ENCODE results near the gene PGM2.

PGM2 gene

DNA sequence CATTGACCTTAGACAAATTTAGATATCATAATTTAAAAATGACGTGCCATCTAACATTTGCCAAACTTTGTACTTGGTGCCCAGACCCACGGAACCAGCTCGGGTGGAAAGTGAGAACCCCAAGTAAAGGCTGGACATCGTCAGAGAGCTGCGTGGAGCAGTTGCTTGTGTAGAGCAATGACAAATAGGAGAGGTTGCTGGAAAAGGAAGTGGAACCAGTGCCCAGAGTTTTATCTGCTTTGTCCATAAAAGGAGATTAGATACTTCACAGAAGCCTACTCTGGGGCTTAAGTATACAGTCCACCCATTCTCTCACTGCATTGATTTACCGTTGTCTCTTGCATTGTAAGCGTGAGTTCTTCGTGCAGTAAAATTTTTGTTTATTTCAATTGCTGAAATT is 59.0 kb downstream of the PGM2 start:
- ChIA-PET POLR2A (interaction anchor here (1.0 kb wide), 1 partner anchor 45 kb away, joined by 3 read pairs; no protein-coding TSS in a partner anchor), CTCF (no interaction called here)
- TF ChIP-seq, protein P1, sequence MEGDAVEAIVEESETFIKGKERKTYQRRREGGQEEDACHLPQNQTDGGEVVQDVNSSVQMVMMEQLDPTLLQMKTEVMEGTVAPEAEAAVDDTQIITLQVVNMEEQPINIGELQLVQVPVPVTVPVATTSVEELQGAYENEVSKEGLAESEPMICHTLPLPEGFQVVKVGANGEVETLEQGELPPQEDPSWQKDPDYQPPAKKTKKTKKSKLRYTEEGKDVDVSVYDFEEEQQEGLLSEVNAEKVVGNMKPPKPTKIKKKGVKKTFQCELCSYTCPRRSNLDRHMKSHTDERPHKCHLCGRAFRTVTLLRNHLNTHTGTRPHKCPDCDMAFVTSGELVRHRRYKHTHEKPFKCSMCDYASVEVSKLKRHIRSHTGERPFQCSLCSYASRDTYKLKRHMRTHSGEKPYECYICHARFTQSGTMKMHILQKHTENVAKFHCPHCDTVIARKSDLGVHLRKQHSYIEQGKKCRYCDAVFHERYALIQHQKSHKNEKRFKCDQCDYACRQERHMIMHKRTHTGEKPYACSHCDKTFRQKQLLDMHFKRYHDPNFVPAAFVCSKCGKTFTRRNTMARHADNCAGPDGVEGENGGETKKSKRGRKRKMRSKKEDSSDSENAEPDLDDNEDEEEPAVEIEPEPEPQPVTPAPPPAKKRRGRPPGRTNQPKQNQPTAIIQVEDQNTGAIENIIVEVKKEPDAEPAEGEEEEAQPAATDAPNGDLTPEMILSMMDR (IDR thresholded peaks at IDR 0.05; ENCODE audit: control extremely low read depth, extremely low read depth, low read depth, missing control alignments), result no peak
- peak; percentile 29 for DNase-seq (ENCODE audit: extremely low spot score)

DNA sequence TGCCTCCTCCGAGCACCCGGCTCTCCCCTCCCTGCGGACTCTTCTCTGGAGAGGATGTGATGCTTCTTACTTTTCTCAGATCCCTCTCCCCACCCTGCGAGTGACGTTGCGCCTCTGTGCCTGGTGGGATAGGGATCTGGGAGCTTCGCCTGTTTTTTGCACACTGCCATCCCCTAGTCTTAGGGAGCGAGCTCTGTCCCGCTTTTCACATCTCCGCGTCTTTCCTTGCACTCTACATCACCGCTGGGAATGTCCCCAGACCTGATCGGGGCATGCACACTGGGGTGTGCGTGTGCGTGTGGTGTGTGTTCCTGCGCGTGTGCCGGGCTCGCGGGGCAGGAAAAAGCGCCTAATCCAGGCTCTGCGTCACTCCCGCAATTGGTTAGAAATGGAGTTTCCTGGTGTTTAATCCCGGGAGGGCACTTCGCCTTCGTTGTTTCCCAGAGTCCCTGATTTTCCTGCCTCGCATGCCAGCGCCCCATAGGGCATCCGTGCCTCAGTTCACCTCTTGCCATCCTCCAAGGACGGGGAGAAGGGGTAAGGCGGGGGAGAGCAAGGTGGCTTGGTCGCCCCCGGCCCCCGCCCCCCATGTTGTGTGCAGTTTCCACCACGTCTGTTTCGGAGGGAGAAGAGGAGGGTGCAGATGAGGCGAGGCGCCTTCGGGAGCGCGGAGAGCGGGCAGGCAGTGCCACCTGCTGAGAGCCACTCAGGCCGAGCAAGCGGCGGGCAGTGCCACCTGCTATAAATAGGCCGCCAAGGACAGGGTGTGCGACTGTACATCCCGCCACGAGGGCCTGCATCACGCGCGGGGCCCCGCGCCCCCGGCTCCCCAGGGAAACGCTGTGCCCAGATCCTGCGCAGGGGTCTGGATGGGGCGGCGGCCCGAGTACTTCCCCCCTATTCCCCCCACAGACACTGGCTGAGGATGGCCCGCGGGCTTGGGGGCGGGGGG is 63.6 kb downstream of the PGM2 start:
- DNase-seq (ENCODE audit: extremely low spot score), result no peak
- ChIA-PET CTCF (interaction anchor here (0.8 to 1.5 kb wide), 7 partner anchors 11 to 146 kb away, joined by 3 to 4 read pairs (median 3); no protein-coding TSS in a partner anchor), POLR2A (interaction anchor here (0.6 kb wide), 1 partner anchor 207 kb away, joined by 3 read pairs; no protein-coding TSS in a partner anchor)
- TF ChIP-seq, protein P1 (IDR thresholded peaks at IDR 0.05; ENCODE audit: control extremely low read depth, extremely low read depth, low read depth, missing control alignments), result no peak

DNA sequence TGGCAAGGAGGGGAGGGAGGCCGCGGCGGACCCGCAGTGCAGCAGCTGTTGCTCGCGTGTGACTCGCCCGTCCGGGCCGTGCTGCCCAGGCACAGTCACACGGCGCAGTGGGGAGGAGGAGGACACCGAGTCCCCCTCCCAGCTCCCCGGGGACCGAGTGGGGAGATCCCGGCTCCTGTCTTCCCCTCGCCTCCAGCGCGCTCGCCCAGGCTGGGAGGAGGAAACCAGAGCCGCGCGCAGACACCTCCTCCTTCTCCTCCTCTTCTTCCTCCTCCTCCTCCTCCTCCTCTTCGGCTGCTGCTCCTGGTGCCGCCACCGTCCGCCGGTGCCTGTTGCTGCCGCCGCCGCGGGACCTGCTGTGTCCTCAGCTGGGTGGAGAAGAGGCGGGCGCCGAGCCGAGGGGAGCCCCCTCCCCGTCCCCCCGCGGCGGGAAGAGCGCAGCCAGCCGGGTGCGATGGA is 64.3 kb downstream of the PGM2 start, which contains the start of gene TBC1D1:
TBC1D1 (plus strand) TSS at position 284 of the 459 bp plus-strand sequence. CDS start 11,012 bp downstream, outside the sequence.
- TF ChIP-seq, protein P1 (IDR thresholded peaks at IDR 0.05; ENCODE audit: control extremely low read depth, extremely low read depth, low read depth, missing control alignments), result no peak
- CTCF ChIA-PET, result interaction anchor here (1.4 to 1.5 kb wide), 2 partner anchors 10 to 29 kb away, joined by 3 read pairs; no protein-coding TSS in a partner anchor
- POLR2A ChIA-PET, result interaction anchor here (0.6 to 2.2 kb wide), 3 partner anchors 9 to 206 kb away, joined by 3 to 8 read pairs (median 4); partner anchors contain the start of gene PGM2
- DNase-seq (ENCODE audit: extremely low spot score), result peak; percentile 72

DNA sequence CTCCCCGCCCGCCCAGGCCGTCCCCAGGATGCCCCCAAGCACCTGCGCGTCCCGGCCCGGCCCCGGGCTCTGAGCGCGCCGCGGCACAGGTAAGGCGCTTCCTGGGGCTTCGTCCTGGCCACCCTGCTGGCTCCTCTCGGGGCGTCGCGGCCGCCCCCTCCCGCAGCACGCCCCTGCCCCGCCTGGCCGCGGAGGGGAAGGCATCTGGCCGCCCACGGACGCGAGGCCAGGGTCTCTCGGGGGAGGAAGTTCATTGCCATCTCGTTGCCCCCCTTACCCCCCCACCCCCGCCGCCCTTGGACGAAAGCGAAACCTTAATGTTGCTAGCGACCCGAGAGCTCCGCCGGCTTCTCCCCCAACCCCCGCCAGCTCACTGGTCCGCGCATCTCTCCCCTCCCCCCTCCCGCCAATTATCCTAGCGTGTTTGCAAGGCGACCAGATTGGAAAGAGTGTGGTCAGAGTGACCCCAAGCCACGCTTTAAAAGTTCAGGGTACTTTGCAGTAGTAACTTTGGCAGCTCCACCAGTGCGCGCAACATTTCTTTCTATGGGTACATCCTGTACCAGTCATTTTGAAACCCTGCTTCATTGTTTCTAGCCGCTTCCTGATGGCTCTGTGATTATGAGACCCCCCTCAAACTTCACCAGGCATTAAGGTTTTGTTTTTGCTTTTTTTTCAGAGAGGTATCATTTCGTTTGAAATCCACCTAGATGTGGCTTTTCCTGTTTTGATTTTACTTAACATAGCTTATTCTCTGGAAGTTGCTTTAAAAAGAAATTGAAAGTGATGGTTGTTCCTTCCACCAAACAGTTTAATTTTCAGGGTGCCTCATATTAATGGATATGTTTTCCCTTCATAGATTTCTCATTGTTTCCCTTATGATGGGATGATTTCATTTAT is 65.0 kb downstream of the PGM2 start:
- POLR2A ChIA-PET, result interaction anchor here (0.6 to 2.2 kb wide), 3 partner anchors 10 to 65 kb away, joined by 3 to 8 read pairs (median 4); partner anchors contain the start of gene PGM2
- DNase-seq (ENCODE audit: extremely low spot score), result peak; percentile 75
- CTCF ChIA-PET, result interaction anchor here (0.7 to 1.5 kb wide), 4 partner anchors 10 to 87 kb away, joined by 3 to 4 read pairs (median 3); no protein-coding TSS in a partner anchor
- TF ChIP-seq, protein P1 (IDR thresholded peaks at IDR 0.05; ENCODE audit: control extremely low read depth, extremely low read depth, low read depth, missing control alignments), result peak; percentile 9

DNA sequence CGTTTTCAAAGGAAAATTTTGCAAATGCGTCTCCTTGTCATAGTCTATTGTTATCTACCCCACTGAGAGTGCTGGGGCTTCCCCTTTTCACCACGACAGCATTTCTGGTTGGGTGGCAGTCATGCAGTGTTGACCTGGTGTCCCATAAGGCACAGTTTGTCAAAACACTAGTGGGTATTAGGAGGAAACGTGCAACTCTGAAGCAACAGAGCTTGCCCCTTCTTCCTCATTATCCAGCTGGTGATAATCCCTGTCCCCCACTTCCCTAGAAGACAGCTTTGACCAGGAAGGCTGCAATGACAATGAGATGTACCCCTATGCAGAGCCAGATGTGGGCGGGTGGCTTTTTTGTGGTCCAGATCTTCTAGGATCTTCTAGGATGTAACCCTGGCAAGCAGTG is 66.2 kb downstream of the PGM2 start:
- ChIA-PET POLR2A (interaction anchor here (0.9 to 2.2 kb wide), 2 partner anchors 22 to 66 kb away, joined by 3 to 8 read pairs; partner anchors contain the start of gene PGM2), CTCF (interaction anchor here (1.0 to 1.5 kb wide), 3 partner anchors 10 to 289 kb away, joined by 3 to 4 read pairs (median 3); no protein-coding TSS in a partner anchor)
- peak; percentile 69 for DNase-seq (ENCODE audit: extremely low spot score)
- TF ChIP-seq, protein P1 (IDR thresholded peaks at IDR 0.05; ENCODE audit: control extremely low read depth, extremely low read depth, low read depth, missing control alignments), result no peak
